GM12878 (cell line): ENCODE results near the gene CD300H. TPM values are rescaled to one million over a fixed set of nuclear protein-coding genes. Genes with fewer than 3 reads are reported as not detected.

Experiments
- ATAC-seq: fragments of 200-7000 bp; cut with Tn5 transposase; 3 replicates; pipeline ENCODE4 v1.9.1; 2020; ENCODE audit warnings: mild to moderate bottlenecking, moderate library complexity
- BruUV-seq: library from RNA; stranded (reverse); fragments of 400-500 nt; replicated peaks from 2 replicates; lab custom pipeline; 2021; lab: Mats Ljungman, UMichigan
- CTCF ChIA-PET: fragments of 300-600 bp; sonication (Branson Sonifier 250); formaldehyde crosslinking; extraction: SDS; loops from one replicate; lab custom pipeline; 2021; ENCODE audit warnings: inconsistent platforms; lab: Yijun Ruan, JAX
- POLR2A ChIA-PET: fragments of 350-600 bp; formaldehyde crosslinking; extraction: SDS; loops from one replicate; lab custom pipeline; 2021; ENCODE audit warnings: inconsistent platforms; lab: Charles Lee
- RAD21 ChIA-PET: fragments of 300-600 bp; sonication (Branson Sonifier 250); formaldehyde crosslinking; loops from one replicate; lab custom pipeline; 2023; ENCODE audit warnings: antibody characterized with exemption; ENCODE audit not compliant: unreplicated experiment; lab: Charles Lee
- SMC1A ChIA-PET: fragments of 300-600 bp; sonication (Branson Sonifier 250); formaldehyde crosslinking; loops from one replicate; lab custom pipeline; 2023; ENCODE audit not compliant: unreplicated experiment, uncharacterized antibody; lab: Charles Lee
- DNase-seq: peaks from one replicate; pipeline ENCODE4 v3.0.0-alpha.2; 2011; ENCODE audit warnings: low read depth, low spot score
- FAIRE-seq: peaks from 3 replicates; lab custom pipeline; 2011; peaks lifted over from hg19 to GRCh38; lab: Jason Lieb, UNC
- H2AFZ ChIP-seq: 2 replicates; pipeline ENCODE4 v1.6.0; 2011; ENCODE audit warnings: low read depth, low read length, control low read depth; ENCODE audit not compliant: control insufficient read depth
- H3K27ac ChIP-seq: 2 replicates; pipeline ENCODE4 v1.5.1; 2011; ENCODE audit warnings: control low read depth; ENCODE audit not compliant: control insufficient read depth, insufficient read depth
- H3K27me3 ChIP-seq, 2 experiments: replicated peaks in 1 of 2; 2 replicates each; pipeline versions ENCODE4 v1.6.0 to v1.6.1; 2011; ENCODE audit warnings: low read length in 1 of 2; ENCODE audit not compliant: control insufficient read depth in 2 of 2, insufficient read depth in 2 of 2
- H3K36me3 ChIP-seq, 2 experiments: 2 replicates each; pipeline ENCODE4 v1.5.1; 2011; ENCODE audit warnings: low read length in 1 of 2; ENCODE audit not compliant: control insufficient read depth in 2 of 2, insufficient read depth in 2 of 2
- H3K4me1 ChIP-seq: 2 replicates; pipeline ENCODE4 v1.6.1; 2011; ENCODE audit warnings: mild to moderate bottlenecking, low read length, moderate library complexity, mixed read lengths; ENCODE audit not compliant: control insufficient read depth, insufficient read depth
- H3K4me2 ChIP-seq: 2 replicates; pipeline ENCODE4 v1.6.0; 2011; ENCODE audit warnings: control low read depth; ENCODE audit not compliant: control insufficient read depth, insufficient read depth
- H3K4me3 ChIP-seq: fragments of 200-600 bp; sonication (generic); 2 replicates; pipeline ENCODE4 v1.5.1; 2016
- H3K79me2 ChIP-seq: 2 replicates; pipeline ENCODE4 v1.6.0; 2011; ENCODE audit warnings: low read length; ENCODE audit not compliant: control insufficient read depth, insufficient read depth
- H3K9ac ChIP-seq: 2 replicates; pipeline ENCODE4 v1.8.0; 2011; ENCODE audit warnings: low read length, control low read depth, mixed read lengths; ENCODE audit not compliant: control insufficient read depth, insufficient read depth
- H3K9me3 ChIP-seq: replicated peaks from 3 replicates; pipeline ENCODE4 v1.5.1; 2011; ENCODE audit warnings: mild to moderate bottlenecking, low read length; ENCODE audit not compliant: control insufficient read depth, insufficient read depth
- H4K20me1 ChIP-seq: 2 replicates; pipeline ENCODE4 v1.6.0; 2011; ENCODE audit not compliant: control insufficient read depth, insufficient read depth
- ASH2L ChIP-seq: fragments of 300-600, 200-600 bp; sonication (generic); IDR thresholded peaks from 2 replicates; pipeline ENCODE4 v1.6.1; 2017; ENCODE audit warnings: low read depth, mild to moderate bottlenecking, borderline replicate concordance
- BHLHE40 ChIP-seq, 2 experiments: fragments of 450-650 bp in 1 of 2; IDR thresholded peaks; 2 replicates each; pipeline ENCODE4 v1.6.1; 2011 to 2017; ENCODE audit warnings: low read depth in 2 of 2, borderline replicate concordance in 1 of 2, improper control_type of control experiment in 1 of 2, low read length in 1 of 2, mild to moderate bottlenecking in 1 of 2
- MTA2 ChIP-seq: fragments of 450-650 bp; IDR thresholded peaks from 2 replicates; pipeline ENCODE4 v1.6.1; 2016; ENCODE audit warnings: low read depth, mild to moderate bottlenecking, moderate library complexity
- PAX8 ChIP-seq: fragments of 450-650 bp; IDR thresholded peaks from 2 replicates; pipeline ENCODE4 v1.6.1; 2017; ENCODE audit warnings: mild to moderate bottlenecking, moderate library complexity
- RCOR1 ChIP-seq: conservative IDR thresholded peaks from 2 replicates; pipeline ENCODE4 v1.6.1; 2012; ENCODE audit warnings: low read depth, low read length, improper control_type of control experiment
- SPI1 ChIP-seq: IDR thresholded peaks from 2 replicates; pipeline ENCODE4 v1.6.1; 2011; ENCODE audit warnings: low read depth, mild to moderate bottlenecking, low read length, moderate library complexity, borderline replicate concordance; ENCODE audit not compliant: insufficient read depth
- SREBF1 ChIP-seq: IDR thresholded peaks from 2 replicates; pipeline ENCODE4 v1.6.1; 2012; ENCODE audit warnings: mild to moderate bottlenecking, low read length
- ZNF217 ChIP-seq: fragments of 450-650 bp; IDR thresholded peaks from 2 replicates; pipeline ENCODE4 v1.6.1; 2017; ENCODE audit warnings: antibody characterized with exemption, mild to moderate bottlenecking
- WGBS: methylation state at CpG from one replicate; pipeline ENCODE4 v1.1.6; 2016; ENCODE audit warnings: low lambda C conversion rate; ENCODE audit not compliant: insufficient replicate concordance, insufficient coverage; ENCODE audit errors: missing lambda C conversion rate; 5-methylcytosine and 5-hydroxymethylcytosine counted together
- in situ Hi-C: fragments of 300-500 bp; cut with MboI; formaldehyde crosslinking; loops from 9 replicates; pipeline ENCODE4 v1.14.3; 2018; ENCODE audit warnings: mixed read lengths
- intact Hi-C: fragments of 100-400 bp; cut with micrococcal nuclease; formaldehyde crosslinking; loops from one replicate; pipeline ENCODE4 v1.14.2; 2022; ENCODE audit not compliant: unreplicated experiment
- polyA plus RNA-seq, 11 experiments: library from polyadenylated mRNA; depleted of rRNA in 4 of 11; unstranded in 6 of 11; stranded (reverse) in 5 of 11; fragments of >200 nt; fragmentation: Nextera tagmentation in 4 of 11; fragmentation: Illumina TruSeq in 1 of 11; extraction: Ambion mirVana in 4 of 11; extraction: Trizol in 1 of 11; gene quantifications; 1 replicate in 1 of 11; 2 replicates in 10 of 11; pipeline versions ENCODE4 v1.2.1 to v1.2.3, GENCODE V29; 2011 to 2016; ENCODE audit warnings: inconsistent platforms in 2 of 11, missing spikeins in 2 of 11, low read depth in 1 of 11
- total RNA-seq, 4 experiments: library from RNA; depleted of rRNA in 3 of 4; stranded (reverse); fragments of >200 nt in 3 of 4; fragmentation: Illumina TruSeq in 1 of 4; extraction: Trizol in 1 of 4; gene quantifications; 2 replicates each; pipeline versions ENCODE4 v1.2.1 to v1.2.3, GENCODE V29; 2013 to 2021

Gene CD300H
- total and polyA plus RNA-seq, 10 of the 15 experiments (the other 5 are each of a cell fraction or from before 2014, with no cell fraction given): not detected

GRCh38 chr17:74521701-74522201 lies 45.6 kb downstream of the CD300H start (continued):
- TF ChIP-seq SPI1 (peak; percentile 48; the same call in 1 of the 2 replicates), PAX8 (no peak), BHLHE40 (IDR thresholded peaks at IDR 0.05; ENCODE audit: borderline replicate concordance in 1 of 2, low read depth in 2 of 2, low read length in 1 of 2) (peak in 1 of 2 experiments; percentile 58; a peak in 1 of 4 replicates), MTA2 (peak; percentile 68; the same call in 1 of the 2 replicates), RCOR1 (no peak), SREBF1 (no peak)

- 77% methylated on average over 21 of the region's 21 CpGs for WGBS
- no peak for FAIRE-seq
- intact Hi-C loops: no loop called here
- no peak overlapping the region for H3K9ac ChIP-seq
- H3K4me2 ChIP-seq: no peak overlapping the region
- ChIA-PET RAD21 (interaction anchor here (0.6 to 1.2 kb wide), 4 partner anchors 8 to 234 kb away, joined by 3 to 7 read pairs (median 4); no protein-coding TSS in a partner anchor), POLR2A (no interaction called here), SMC1A (interaction anchor here (0.7 to 4.0 kb wide), 7 partner anchors 9 to 142 kb away, joined by 3 to 21 read pairs (median 4); partner anchors contain the start of gene CD300LB), CTCF (interaction anchor here (0.6 to 2.1 kb wide), 6 partner anchors 8 to 312 kb away, joined by 3 to 14 read pairs (median 3); partner anchors contain the start of genes CD300LB and GPR142)
- ATAC-seq: no peak
- H3K36me3 ChIP-seq: no peaks in the 10 kb centered on the region
- H3K27ac ChIP-seq: no peak overlapping the region
- BruUV-seq: no TSS peak
- H4K20me1 ChIP-seq: no peaks in the 10 kb centered on the region
- peaks cover 10% of the 10 kb centered on the region for H3K4me1 ChIP-seq
- H3K4me3 ChIP-seq: no peak overlapping the region
- H3K79me2 ChIP-seq: no peaks in the 10 kb centered on the region
- in situ Hi-C loops: no loop called here
- 0 out of 2 replicates have a peak, but pooled peaks have one; percentile 5 for TF ChIP-seq ZNF217
- no peak for TF ChIP-seq ASH2L
- no peak overlapping the region for H2AFZ ChIP-seq
- no peaks in the 10 kb centered on the region; the same call in 2 of the 3 replicates for H3K9me3 ChIP-seq
- no peaks in the 10 kb centered on the region; a peak in 1 of 4 replicates for H3K27me3 ChIP-seq
- DNase-seq: no peak
These were observed 46.4 kb downstream of the CD300H start for GRCh38 chr17:74520790-74521480.
